Heart left ventricle (tissue), 16 donors: Measurements from ENCODE around the gene ITGA5. TPM values are rescaled to one million over a fixed set of nuclear protein-coding genes. Genes with fewer than 3 reads are reported as not detected.

Experiments used
- ATAC-seq, 4 donors: fragments of 200-7000 bp; cut with Tn5 transposase; one replicate each; pipeline ENCODE4 v1.9.1; 2020 to 2022; ENCODE audit warnings: moderate library complexity in 4 of 4, mild to moderate bottlenecking in 3 of 4, moderate number of reproducible peaks in 1 of 4
- DNase-seq, 5 donors: peaks; one replicate each; pipeline ENCODE4 v3.0.0-alpha.2; 2020
- H3K27ac ChIP-seq, 12 donors: fragments of 200-600 bp; sonication (generic) in 4 of 12; one replicate each; pipeline versions ENCODE4 v1.5.0 to v1.8.0; 2016 to 2022; ENCODE audit warnings: mild to moderate bottlenecking in 2 of 12
- H3K27me3 ChIP-seq, 9 donors: fragments of 200-600 bp; sonication (generic) in 2 of 9; one replicate each; pipeline versions ENCODE4 v1.5.1 to v1.8.0; 2016 to 2022; ENCODE audit warnings: mild to moderate bottlenecking in 3 of 9
- H3K36me3 ChIP-seq, 9 donors: fragments of 200-600 bp; sonication (generic) in 2 of 9; one replicate each; pipeline versions ENCODE4 v1.5.0 to v1.8.0; 2018 to 2022; ENCODE audit warnings: mild to moderate bottlenecking in 2 of 9
- H3K4me1 ChIP-seq, 12 donors: fragments of 200-600 bp; sonication (generic) in 4 of 12; one replicate each; pipeline versions ENCODE4 v1.5.0 to v1.8.0; 2016 to 2022; ENCODE audit warnings: mild to moderate bottlenecking in 3 of 12
- H3K4me3 ChIP-seq, 12 donors: fragments of 200-600 bp; sonication (generic) in 4 of 12; one replicate each; pipeline versions ENCODE4 v1.5.0 to v1.8.0; 2017 to 2022; ENCODE audit warnings: mild to moderate bottlenecking in 9 of 12, moderate library complexity in 4 of 12
- H3K9me3 ChIP-seq, 12 donors: fragments of 200-600 bp; sonication (generic) in 4 of 12; one replicate each; pipeline versions ENCODE4 v1.5.0 to v1.8.0; 2016 to 2022; ENCODE audit warnings: mild to moderate bottlenecking in 1 of 12
- CTCF ChIP-seq, 12 donors: fragments of 200-600 bp; sonication (generic) in 4 of 12; IDR thresholded peaks; one replicate each; pipeline versions ENCODE4 v1.5.0 to v1.8.0; 2018 to 2022; ENCODE audit warnings: antibody characterized with exemption in 12 of 12, mild to moderate bottlenecking in 5 of 12
- POLR2A ChIP-seq, 2 donors: fragments of 450-650 bp; IDR thresholded peaks; one replicate each; pipeline ENCODE4 v1.6.1; 2017; ENCODE audit warnings: antibody characterized with exemption in 2 of 2, mild to moderate bottlenecking in 2 of 2, moderate library complexity in 2 of 2
- WGBS, 4 donors: extraction: QIAGEN DNeasy Blood & Tissue Kit in 2 of 4; methylation state at CpG; one replicate each; pipeline versions ENCODE4 v1.1.5 to v1.1.7; 2013 to 2018; 5-methylcytosine and 5-hydroxymethylcytosine counted together
- intact Hi-C, 10 donors: fragments of 100-400 bp; cut with DNase I; formaldehyde crosslinking; loops; one replicate each; pipeline versions ENCODE4 v1.11.1 to v1.14.2; 2022
- polyA plus RNA-seq, 2 donors: library from polyadenylated mRNA; stranded (reverse); fragments of 200-250 nt; gene quantifications; one replicate each; pipeline ENCODE4 v1.2.3, GENCODE V29; 2013
- total RNA-seq, 9 donors: library from RNA; depleted of rRNA in 2 of 9; stranded (reverse); fragments of >200 nt in 2 of 9; fragmentation: NEBNext Ultra II Directional in 3 of 9; extraction: Animal tissue kit (Norgen Biotek cat#: 25700) in 3 of 9; gene quantifications; one replicate each; pipeline versions ENCODE4 v1.1.0 to v1.2.4, GENCODE V29; 2016 to 2023
- donor health status: ischemic (EF 13 %, LVEDD 7.1; RV severe dilation, severe dysfunction).
- donor health status: healthy with polysubstance abuse.
- donor health status: DM: no; HTN: yes; CAD: no.
- donor health status: DM: no; HTN: no; CAD: no.
- donor health status: ischemic (EF 25% LVEDD 6.9; RV normal size, moderate dysfunction).
- donor health status: ischemic (EF 25% LVEDD 5.7; RV mildly dilated, moderate dysfunction).
- donor health status: healthy.
- donor health status: DM: yes; HTN: yes; CAD: no.
- donor health status: ischemic (EF 35%, LVEDD 5.7; RV mildly dilated, moderate dysfunction).
- donor health status: nonischemic (EF 11% LVEDD 7.7; RV severe dilation, severe dysfunction).
- donor health status: DM: yes; HTN: yes; CAD: no.
- donor health status: PGD.
- donor health status: ischemic (EF 29% LVEDD 5.4; RV normal size, mild dysfunction).
- donor health status: nonischemic (EF 23%, LVEDD 6.1; RV moderate dilation, normal function).

The ITGA5 gene
- total and polyA plus RNA-seq, 11 donors: 33.2 to 301 (median 55.0) TPM

DNA sequence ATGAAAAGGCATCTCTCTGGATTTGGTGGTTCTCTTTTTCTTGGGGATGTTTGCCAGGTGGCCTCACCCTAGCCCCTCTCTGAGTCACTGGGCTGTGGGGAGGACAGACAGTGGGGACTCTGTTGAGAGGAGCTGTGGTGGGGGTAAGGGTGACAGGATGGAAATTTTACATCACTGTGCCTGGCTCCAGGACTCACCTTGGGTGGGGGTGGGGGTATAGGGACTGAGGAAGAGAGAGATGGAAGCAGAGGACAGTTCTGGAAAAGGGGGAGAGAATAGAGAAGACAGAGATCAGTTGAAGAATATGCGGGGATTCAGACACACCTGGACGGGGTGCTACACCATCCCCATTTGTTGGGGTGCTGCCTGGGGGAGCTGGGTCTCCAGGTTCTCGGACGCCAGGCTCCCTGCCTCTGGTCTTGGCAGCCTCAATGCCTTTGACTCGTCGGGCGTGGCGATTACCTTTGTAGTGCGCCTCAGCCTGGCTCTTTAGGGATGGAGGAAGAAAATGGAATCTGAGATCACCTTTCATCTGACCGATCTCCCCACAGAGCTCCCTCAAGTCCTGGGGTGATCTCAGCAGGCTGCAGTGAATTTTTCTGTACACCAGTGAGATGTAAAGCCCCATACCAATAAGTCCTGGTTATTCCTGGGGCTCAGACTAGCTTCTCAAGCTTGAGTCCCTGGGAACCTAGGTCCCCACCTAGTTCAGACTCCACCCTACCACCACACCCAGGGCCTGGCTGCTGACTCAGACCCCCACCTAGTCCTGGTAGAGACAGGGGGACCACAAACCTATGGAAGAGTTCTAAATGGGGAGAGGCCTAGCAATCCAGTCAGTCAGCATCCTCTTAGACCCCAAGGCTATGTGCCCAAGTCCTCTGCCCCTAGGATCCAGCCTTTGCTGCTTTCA is 45.2 kb downstream of the ITGA5 start:
- DNase-seq: no peak
- no peak for TF ChIP-seq POLR2A (IDR thresholded peaks at IDR 0.05)
- TF ChIP-seq CTCF (IDR thresholded peaks at IDR 0.05): no peak
- H3K9me3 ChIP-seq: no peaks in the 10 kb centered on the region
- H3K36me3 ChIP-seq: peaks cover 0 to 4% (median 0%) of the 10 kb centered on the region in 9 donors
- no peak overlapping the region for H3K4me3 ChIP-seq
- H3K27ac ChIP-seq: peak overlapping the region in 11 of 12 donors; percentile 26 to 69 (median 63)
- WGBS, 4 donors: 91 to 96% (median 92%) methylated on average over 10 of the region's 10 CpGs
- H3K27me3 ChIP-seq: no peaks in the 10 kb centered on the region
- no peak for ATAC-seq
- intact Hi-C loops: loop anchor here in 1 of 10 donors (10.0 kb wide), 1 partner anchor 369 kb away; the partner anchor contains the start of genes HOXC8 and HOXC9
- peaks cover 0 to 91% (median 47%) of the 10 kb centered on the region in 12 donors for H3K4me1 ChIP-seq

DNA sequence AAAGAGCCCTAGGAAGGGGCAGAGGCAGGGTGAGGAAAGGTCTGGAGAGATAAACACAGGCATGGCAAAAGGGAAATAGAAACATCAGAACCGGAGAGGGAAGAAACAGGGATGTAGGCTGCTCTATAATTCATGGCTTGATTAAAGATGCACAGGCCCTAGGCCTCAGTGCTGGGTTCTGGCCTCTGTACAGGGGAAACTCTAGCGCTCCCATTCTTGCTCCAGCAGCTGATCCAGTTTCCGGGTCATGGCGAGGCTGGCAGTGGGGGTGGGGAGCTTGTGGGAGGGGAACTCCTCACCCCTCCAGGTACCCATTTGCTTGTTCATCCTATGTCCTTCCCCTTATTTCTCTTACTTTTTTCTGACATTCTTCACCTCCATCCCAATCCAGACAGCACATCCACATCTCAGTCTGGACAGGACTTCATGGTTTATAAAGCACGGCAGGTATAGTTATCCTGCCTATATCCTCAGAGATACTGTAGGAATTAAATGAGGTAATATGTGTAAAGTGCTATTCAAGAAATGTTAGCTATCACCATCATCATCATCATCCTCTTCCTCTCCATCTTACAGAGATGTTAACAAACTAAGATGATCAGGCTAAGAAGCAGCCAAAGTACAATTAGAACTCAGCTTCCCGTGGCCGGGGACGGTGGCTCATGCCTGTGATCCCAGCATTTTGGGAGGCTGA is 46.8 kb downstream of the ITGA5 start:
- H3K9me3 ChIP-seq: no peaks in the 10 kb centered on the region
- peak overlapping the region in 11 of 12 donors; percentile 46 to 84 (median 74) for H3K27ac ChIP-seq
- DNase-seq (peak in 2 of 5 donors; percentile 44 to 60), ATAC-seq (no peak)
- H3K36me3 ChIP-seq: peaks cover 0 to 4% (median 0%) of the 10 kb centered on the region in 9 donors
- intact Hi-C loops: loop anchor here in 1 of 10 donors (10.0 kb wide), 1 partner anchor 367 kb away; the partner anchor contains the start of genes HOXC8 and HOXC9
- WGBS, 4 donors: 55 to 62% (median 58%) methylated on average over 8 of the region's 8 CpGs
- H3K27me3 ChIP-seq: no peaks in the 10 kb centered on the region
- TF ChIP-seq POLR2A (IDR thresholded peaks at IDR 0.05) (no peak), CTCF (IDR thresholded peaks at IDR 0.05) (no peak)
- no peak overlapping the region for H3K4me3 ChIP-seq
- peaks cover 0 to 85% (median 46%) of the 10 kb centered on the region in 12 donors for H3K4me1 ChIP-seq

- Histone ChIP-seq H3K4me1 (peaks cover 0 to 79% (median 44%) of the 10 kb centered on the region in 12 donors), H3K36me3 (peaks cover 0 to 4% (median 0%) of the 10 kb centered on the region in 9 donors), H3K4me3 (peak overlapping the region in 1 of 12 donors; percentile 8), H3K27ac (peak overlapping the region in 11 of 12 donors; percentile 46 to 84 (median 74)), H3K9me3 (no peaks in the 10 kb centered on the region), H3K27me3 (no peaks in the 10 kb centered on the region)
- peak in 3 of 4 donors; percentile 6 to 18 (median 11) for ATAC-seq
- 37 to 52% (median 39%) methylated on average over 4 to 5 of the region's 5 CpGs for WGBS, 4 donors
- DNase-seq: peak; percentile 59 to 87 (median 73)
- no peak for TF ChIP-seq CTCF (IDR thresholded peaks at IDR 0.05)
- intact Hi-C loops: loop anchor here in 1 of 10 donors (10.0 kb wide), 1 partner anchor 367 kb away; the partner anchor contains the start of genes HOXC8 and HOXC9
Observed at GRCh38 chr12:54371328-54372112, 47.5 kb downstream of the ITGA5 start.
